GM23338 (cell line): Measurements from ENCODE around the gene NGEF. TPM values are rescaled to one million over a fixed set of nuclear protein-coding genes. Genes with fewer than 3 reads are reported as not detected.
A peak's percentile ranks its signal among the peaks of the same experiment; 100 is the strongest.

Source experiments
- ATAC-seq: fragments of 200-7000 bp; cut with Tn5 transposase; 3 replicates; pipeline ENCODE4 v1.9.1; 2020
- DNase-seq: peaks from one replicate; pipeline ENCODE4 v3.0.0-alpha.2; 2015; ENCODE audit warnings: low spot score
- H2AFZ ChIP-seq: fragments of 200-600 bp; sonication (generic); 2 replicates; pipeline ENCODE4 v1.8.0; 2016; ENCODE audit warnings: antibody characterized with exemption, mild to moderate bottlenecking, moderate library complexity
- H3F3A ChIP-seq: fragments of 200-600 bp; sonication (generic); replicated peaks from 2 replicates; pipeline ENCODE4 v1.8.0; 2017; ENCODE audit warnings: antibody characterized with exemption, mixed run types, low read depth
- H3K27ac ChIP-seq: fragments of 200-600 bp; sonication (generic); 2 replicates; pipeline ENCODE4 v1.6.1; 2016; ENCODE audit warnings: low read depth
- H3K27me3 ChIP-seq: fragments of 200-600 bp; sonication (generic); 2 replicates; pipeline ENCODE4 v1.8.0; 2016; ENCODE audit warnings: mild to moderate bottlenecking, mixed run types, moderate library complexity; ENCODE audit not compliant: insufficient read depth
- H3K36me3 ChIP-seq: fragments of 200-600 bp; sonication (generic); 2 replicates; pipeline ENCODE4 v1.8.0; 2016; ENCODE audit warnings: mild to moderate bottlenecking; ENCODE audit not compliant: insufficient read depth
- H3K4me1 ChIP-seq: fragments of 200-600 bp; sonication (generic); 2 replicates; pipeline ENCODE4 v1.8.0; 2016; ENCODE audit warnings: mild to moderate bottlenecking, moderate library complexity; ENCODE audit not compliant: insufficient read depth
- H3K4me2 ChIP-seq: fragments of 200-600 bp; sonication (generic); 2 replicates; pipeline ENCODE4 v1.7.1; 2017; ENCODE audit warnings: mixed run types
- H3K4me3 ChIP-seq: fragments of 200-600 bp; sonication (generic); 2 replicates; pipeline ENCODE4 v1.6.1; 2016; ENCODE audit warnings: mixed run types
- H3K79me2 ChIP-seq: fragments of 200-600 bp; sonication (generic); replicated peaks from 2 replicates; pipeline ENCODE4 v1.8.0; 2017; ENCODE audit warnings: mild to moderate bottlenecking; ENCODE audit not compliant: insufficient read depth
- H3K9me2 ChIP-seq: fragments of 200-600 bp; sonication (generic); 2 replicates; pipeline ENCODE4 v1.8.0; 2017; ENCODE audit not compliant: insufficient read depth
- H4K20me1 ChIP-seq: fragments of 200-600 bp; sonication (generic); replicated peaks from 2 replicates; pipeline ENCODE4 v1.8.0; 2017; ENCODE audit warnings: mild to moderate bottlenecking; ENCODE audit not compliant: insufficient read depth
- H3K27ac Mint-ChIP-seq: 2 replicates; pipeline ENCODE4 v1.8.0; 2020; ENCODE audit warnings: inconsistent platforms, mild to moderate bottlenecking, moderate library complexity, mixed read lengths
- H3K27me3 Mint-ChIP-seq: 3 replicates; pipeline ENCODE4 v1.8.0; 2022; ENCODE audit warnings: low read depth, mild to moderate bottlenecking, moderate library complexity, mixed read lengths, inconsistent platforms; ENCODE audit not compliant: insufficient read depth, poor library complexity
- H3K36me3 Mint-ChIP-seq: 3 replicates; pipeline ENCODE4 v1.8.0; 2021; ENCODE audit warnings: low read depth, mild to moderate bottlenecking, inconsistent platforms, moderate library complexity, mixed read lengths
- H3K4me1 Mint-ChIP-seq: 3 replicates; pipeline ENCODE4 v1.8.0; 2020; ENCODE audit warnings: mild to moderate bottlenecking, inconsistent platforms, mixed read lengths
- H3K4me3 Mint-ChIP-seq: 3 replicates; pipeline ENCODE4 v1.8.0; 2021; ENCODE audit warnings: moderate library complexity, mild to moderate bottlenecking, inconsistent platforms, mixed read lengths
- H3K9me3 Mint-ChIP-seq: 3 replicates; pipeline ENCODE4 v1.8.0; 2020; ENCODE audit warnings: moderate library complexity, mild to moderate bottlenecking, inconsistent platforms, mixed read lengths
- CREB1 ChIP-seq: fragments of 250-450 bp; sonication (Bioruptor Pico); IDR thresholded peaks from 2 replicates; pipeline ENCODE4 v1.5.0; 2020; ENCODE audit warnings: low read depth, mild to moderate bottlenecking, moderate library complexity
- EZH2 ChIP-seq: fragments of 200-600 bp; sonication (generic); IDR thresholded peaks from one replicate; pipeline ENCODE4 v1.8.0; 2017; ENCODE audit warnings: antibody characterized with exemption, mild to moderate bottlenecking, low read depth; ENCODE audit not compliant: unreplicated experiment
- EZH2phosphoT487 ChIP-seq: fragments of 200-600 bp; sonication (generic); IDR thresholded peaks from one replicate; pipeline ENCODE4 v1.8.1; 2018; ENCODE audit warnings: antibody characterized with exemption; ENCODE audit not compliant: unreplicated experiment
- JUNB ChIP-seq: IDR thresholded peaks from one replicate; pipeline ENCODE4 v1.6.1; 2016; ENCODE audit warnings: antibody characterized with exemption; ENCODE audit not compliant: unreplicated experiment
- NANOG ChIP-seq: IDR thresholded peaks from 2 replicates; pipeline ENCODE4 v1.6.1; 2016; ENCODE audit warnings: antibody characterized with exemption, borderline replicate concordance
- POLR2AphosphoS5 ChIP-seq: IDR thresholded peaks from 2 replicates; pipeline ENCODE4 v1.6.1; 2016; ENCODE audit warnings: antibody characterized with exemption, low read depth
- polyA plus RNA-seq: library from polyadenylated mRNA; unstranded; fragments of >200 nt; fragmentation: Nextera tagmentation; extraction: Ambion mirVana; gene quantifications from 2 replicates; pipeline ENCODE4 v1.2.1, GENCODE V29; 2016
- total RNA-seq: library from RNA; depleted of rRNA; stranded (reverse); fragments of >200 nt; shearing (Covaris generic); gene quantifications from 2 replicates; pipeline ENCODE4 v1.2.3, GENCODE V29; 2014
- TF ChIP-seq, protein P1 (sequence below): IDR thresholded peaks from 2 replicates; pipeline ENCODE4 v1.6.1; 2016; ENCODE audit warnings: antibody characterized with exemption

NGEF gene
- total and polyA plus RNA-seq, 2 experiments from 2014 or later: 1.8 to 5.4 TPM

DNA sequence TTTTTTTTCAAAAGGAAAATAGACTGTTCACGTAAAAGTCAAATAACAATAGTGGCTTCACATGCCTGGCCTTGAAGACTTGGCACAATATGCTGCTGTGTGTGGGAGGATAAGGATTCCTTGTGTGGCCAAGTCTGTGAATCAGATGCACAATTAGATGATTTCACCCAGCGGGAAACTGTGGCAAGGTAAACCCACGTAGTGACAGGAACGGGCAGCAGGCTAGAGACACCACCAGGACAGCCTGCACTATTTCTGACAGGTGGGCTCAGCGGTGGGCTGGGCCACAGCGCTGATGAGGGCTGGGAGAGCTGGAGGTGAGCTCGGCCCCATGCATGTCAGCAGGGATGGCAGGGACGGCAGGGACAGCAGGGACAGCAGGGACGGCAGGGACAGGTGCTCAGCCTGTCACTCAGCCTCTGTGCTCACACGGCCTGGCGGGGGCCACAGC is 121.4 kb downstream of the NGEF start:
- no peaks in the 10 kb centered on the region; the same call in 1 of the 2 replicates for H3F3A ChIP-seq
- no peaks in the 10 kb centered on the region; the same call in 2 of the 3 replicates for H3K36me3 Mint-ChIP-seq
- H4K20me1 ChIP-seq: no peaks in the 10 kb centered on the region
- no peak overlapping the region for H3K27ac ChIP-seq
- H3K36me3 ChIP-seq: no peaks in the 10 kb centered on the region
- H3K4me3 ChIP-seq: peak overlapping the region; percentile 7; the same call in 1 of the 2 replicates
- DNase-seq (no peak), ATAC-seq (no peak)
- peak overlapping the region; percentile 92; the same call in 1 of the 2 replicates for H2AFZ ChIP-seq
- H3K9me3 Mint-ChIP-seq: no peaks in the 10 kb centered on the region; the same call in 2 of the 3 replicates
- H3K9me2 ChIP-seq: no peaks in the 10 kb centered on the region
- H3K27me3 ChIP-seq: no peaks in the 10 kb centered on the region
- peaks cover 10% of the 10 kb centered on the region for H3K27me3 Mint-ChIP-seq
- peaks cover 36% of the 10 kb centered on the region for H3K4me1 Mint-ChIP-seq
- no peak overlapping the region for H3K27ac Mint-ChIP-seq
- peaks cover 6% of the 10 kb centered on the region; the same call in 1 of the 2 replicates for H3K4me1 ChIP-seq
- H3K4me3 Mint-ChIP-seq: no peak overlapping the region; the same call in 2 of the 3 replicates
- H3K79me2 ChIP-seq: no peaks in the 10 kb centered on the region
- no peak for TF ChIP-seq JUNB
- no peak for TF ChIP-seq EZH2phosphoT487
- H3K4me2 ChIP-seq: no peak overlapping the region

GRCh38 chr2:232890896-232891601 is 122.0 kb downstream of the NGEF start:
- H3K4me2 ChIP-seq: peak overlapping the region; percentile 54; the same call in 1 of the 2 replicates
- H3K4me1 Mint-ChIP-seq: peaks cover 36% of the 10 kb centered on the region

GRCh38 chr2:232890536-232890895 is 122.5 kb downstream of the NGEF start:
- H3K27me3 Mint-ChIP-seq: peaks cover 10% of the 10 kb centered on the region
- Histone ChIP-seq H3K27ac (no peak overlapping the region), H3K9me2 (no peaks in the 10 kb centered on the region), H3K4me3 (no peak overlapping the region), H3K4me2 (peak overlapping the region; percentile 54; the same call in 1 of the 2 replicates), H3F3A (no peaks in the 10 kb centered on the region; the same call in 1 of the 2 replicates), H3K27me3 (no peaks in the 10 kb centered on the region), H4K20me1 (no peaks in the 10 kb centered on the region), H3K79me2 (no peaks in the 10 kb centered on the region), H3K36me3 (no peaks in the 10 kb centered on the region), H3K4me1 (peaks cover 6% of the 10 kb centered on the region; the same call in 1 of the 2 replicates), H2AFZ (peak overlapping the region; percentile 92)
- DNase-seq (no peak), ATAC-seq (peak; percentile 14)
- H3K4me3 Mint-ChIP-seq: peak overlapping the region; percentile 39
- no peaks in the 10 kb centered on the region; the same call in 2 of the 3 replicates for H3K9me3 Mint-ChIP-seq
- H3K27ac Mint-ChIP-seq: no peak overlapping the region
- H3K36me3 Mint-ChIP-seq: no peaks in the 10 kb centered on the region; the same call in 2 of the 3 replicates
- H3K4me1 Mint-ChIP-seq: peaks cover 36% of the 10 kb centered on the region
- TF ChIP-seq POLR2AphosphoS5: no peak
- no peak for TF ChIP-seq CREB1 (CRISPR knock-in tag)
- no peak for TF ChIP-seq JUNB
- no peak for TF ChIP-seq EZH2

More at GRCh38 chr2:232890896-232891601, 122.0 kb downstream of the NGEF start:
- Histone ChIP-seq H3K79me2 (no peaks in the 10 kb centered on the region), H3K4me3 (peak overlapping the region; percentile 7; the same call in 1 of the 2 replicates), H3K27ac (no peak overlapping the region), H3K9me2 (no peaks in the 10 kb centered on the region), H2AFZ (peak overlapping the region; percentile 92), H3F3A (no peaks in the 10 kb centered on the region; the same call in 1 of the 2 replicates), H3K4me1 (peaks cover 6% of the 10 kb centered on the region; the same call in 1 of the 2 replicates), H3K27me3 (no peaks in the 10 kb centered on the region), H4K20me1 (no peaks in the 10 kb centered on the region), H3K36me3 (no peaks in the 10 kb centered on the region)
- H3K9me3 Mint-ChIP-seq: no peaks in the 10 kb centered on the region; the same call in 2 of the 3 replicates
- peaks cover 10% of the 10 kb centered on the region for H3K27me3 Mint-ChIP-seq
- H3K36me3 Mint-ChIP-seq: no peaks in the 10 kb centered on the region; the same call in 2 of the 3 replicates
- DNase-seq (peak; percentile 83), ATAC-seq (peak; percentile 73)
- peak overlapping the region; percentile 39 for H3K4me3 Mint-ChIP-seq
- peak; percentile 66; the same call in 1 of the 2 replicates for TF ChIP-seq POLR2AphosphoS5
- TF ChIP-seq NANOG: no peak
- TF ChIP-seq, protein P1, sequence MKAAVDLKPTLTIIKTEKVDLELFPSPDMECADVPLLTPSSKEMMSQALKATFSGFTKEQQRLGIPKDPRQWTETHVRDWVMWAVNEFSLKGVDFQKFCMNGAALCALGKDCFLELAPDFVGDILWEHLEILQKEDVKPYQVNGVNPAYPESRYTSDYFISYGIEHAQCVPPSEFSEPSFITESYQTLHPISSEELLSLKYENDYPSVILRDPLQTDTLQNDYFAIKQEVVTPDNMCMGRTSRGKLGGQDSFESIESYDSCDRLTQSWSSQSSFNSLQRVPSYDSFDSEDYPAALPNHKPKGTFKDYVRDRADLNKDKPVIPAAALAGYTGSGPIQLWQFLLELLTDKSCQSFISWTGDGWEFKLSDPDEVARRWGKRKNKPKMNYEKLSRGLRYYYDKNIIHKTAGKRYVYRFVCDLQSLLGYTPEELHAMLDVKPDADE: 0 out of 2 replicates have a peak, but pooled peaks have one; percentile 26
- H3K27ac Mint-ChIP-seq: no peak overlapping the region
